Measurements from ENCODE around the gene SLC51B. TPM values are rescaled to one million over a fixed set of nuclear protein-coding genes. Genes with fewer than 3 reads are reported as not detected.
"Not testable (repeated sequence)": the region's sequence is repeated elsewhere in the genome, so short reads cannot be mapped to it uniquely, and the experiment has no call there.

Gene SLC51B
- polyA plus RNA-seq, 12 donors, result 1.0 to 1.9 (median 1.4) TPM; not detected in 2

GRCh38 chr15:65040461-65040860, 4.7 kb upstream of the SLC51B start:
- no peak for DNase-seq

GRCh38 chr15:65041787-65042186, 3.4 kb upstream of the SLC51B start:
- no peak for DNase-seq

GRCh38 chr15:65042776-65043327, 2.3 kb upstream of the SLC51B start:
- no peak for DNase-seq

GRCh38 chr15:65044218-65044617, 969 bp upstream of the SLC51B start:
- not testable (repeated sequence) for DNase-seq

- no peak for DNase-seq
Observed at GRCh38 chr15:65048241-65048640, 3.1 kb downstream of the SLC51B start.

GRCh38 chr15:65049418-65049840, 4.2 kb downstream of the SLC51B start:
- peak; percentile 90 for DNase-seq

- DNase-seq, result no peak
Observed at GRCh38 chr15:65050270-65050669, 5.1 kb downstream of the SLC51B start.

- no peak for DNase-seq
Observed at GRCh38 chr15:65051266-65051665, 6.1 kb downstream of the SLC51B start.

- no peak for DNase-seq
Observed at GRCh38 chr15:65052956-65053355, 7.8 kb downstream of the SLC51B start.

- DNase-seq, result peak; percentile 77
Observed at GRCh38 chr15:65054333-65055200, 9.4 kb downstream of the SLC51B start.

GRCh38 chr15:65055201-65055870, 10.1 kb downstream of the SLC51B start:
- DNase-seq, result no peak

GRCh38 chr15:65056106-65056505, 10.9 kb downstream of the SLC51B start:
- DNase-seq, result no peak

- DNase-seq, result no peak
Observed at GRCh38 chr15:65056868-65057548, 11.8 kb downstream of the SLC51B start.

- no peak for DNase-seq
Observed at GRCh38 chr15:65057549-65057940, 12.4 kb downstream of the SLC51B start.

GRCh38 chr15:65058394-65059368, 13.5 kb downstream of the SLC51B start:
- no peak for DNase-seq

GRCh38 chr15:65059369-65059750, 14.2 kb downstream of the SLC51B start:
- DNase-seq, result no peak

GRCh38 chr15:65059931-65060596, 14.9 kb downstream of the SLC51B start:
- no peak for DNase-seq

- DNase-seq, result no peak
Observed at GRCh38 chr15:65060641-65061397, 15.6 kb downstream of the SLC51B start.

GRCh38 chr15:65062061-65062460, 16.9 kb downstream of the SLC51B start:
- no peak for DNase-seq

GRCh38 chr15:65062726-65063125, 17.5 kb downstream of the SLC51B start:
- DNase-seq, result no peak

Measured in muscle of arm (tissue), 12 donors.